Glutamatergic neuron (in vitro differentiated cells): ENCODE results near the gene HOXC12. TPM values are rescaled to one million over a fixed set of nuclear protein-coding genes. Genes with fewer than 3 reads are reported as not detected.

ENCODE experiments used
- DNase-seq: peaks from one replicate; pipeline ENCODE4 v3.0.0; 2022
- H3K27ac Mint-ChIP-seq: one replicate; pipeline ENCODE4 v1.8.0; 2020; ENCODE audit warnings: mild to moderate bottlenecking, mixed read lengths, inconsistent platforms; ENCODE audit not compliant: unreplicated experiment
- H3K27me3 Mint-ChIP-seq: one replicate; pipeline ENCODE4 v1.8.0; 2020; ENCODE audit warnings: mild to moderate bottlenecking, moderate library complexity, mixed read lengths, inconsistent platforms; ENCODE audit not compliant: unreplicated experiment
- H3K36me3 Mint-ChIP-seq: one replicate; pipeline ENCODE4 v1.8.0; 2020; ENCODE audit warnings: mild to moderate bottlenecking, mixed read lengths, inconsistent platforms; ENCODE audit not compliant: unreplicated experiment
- H3K4me1 Mint-ChIP-seq: one replicate; pipeline ENCODE4 v1.8.0; 2020; ENCODE audit warnings: mild to moderate bottlenecking, low read depth, mixed read lengths, inconsistent platforms; ENCODE audit not compliant: unreplicated experiment
- H3K4me3 Mint-ChIP-seq: one replicate; pipeline ENCODE4 v1.8.0; 2020; ENCODE audit warnings: mild to moderate bottlenecking, mixed read lengths, inconsistent platforms; ENCODE audit not compliant: unreplicated experiment
- H3K9me3 Mint-ChIP-seq: one replicate; pipeline ENCODE4 v1.8.0; 2020; ENCODE audit warnings: mild to moderate bottlenecking, moderate library complexity, mixed read lengths, inconsistent platforms; ENCODE audit not compliant: unreplicated experiment
- microRNA-seq: library from miRNA; unstranded; fragments of <30 nt; microRNA quantifications from one replicate; pipeline ENCODE4, GENCODE V29; 2020; ENCODE audit not compliant: unreplicated experiment
- total RNA-seq: library from RNA; stranded (reverse); fragmentation: NEBNext Ultra II Directional; extraction: Animal tissue kit (Norgen Biotek cat#: 25700); gene quantifications from one replicate; pipeline ENCODE4 v1.2.1, GENCODE V29; 2021; ENCODE audit not compliant: unreplicated experiment
- TF ChIP-seq, protein P1 (sequence below): fragments of 200-600 bp; sonication (generic); IDR thresholded peaks from one replicate; pipeline ENCODE4 v1.5.0; 2021; ENCODE audit not compliant: partially characterized antibody, unreplicated experiment

The HOXC12 gene
- total RNA-seq, 1 donor from 2014 or later = not detected

DNA sequence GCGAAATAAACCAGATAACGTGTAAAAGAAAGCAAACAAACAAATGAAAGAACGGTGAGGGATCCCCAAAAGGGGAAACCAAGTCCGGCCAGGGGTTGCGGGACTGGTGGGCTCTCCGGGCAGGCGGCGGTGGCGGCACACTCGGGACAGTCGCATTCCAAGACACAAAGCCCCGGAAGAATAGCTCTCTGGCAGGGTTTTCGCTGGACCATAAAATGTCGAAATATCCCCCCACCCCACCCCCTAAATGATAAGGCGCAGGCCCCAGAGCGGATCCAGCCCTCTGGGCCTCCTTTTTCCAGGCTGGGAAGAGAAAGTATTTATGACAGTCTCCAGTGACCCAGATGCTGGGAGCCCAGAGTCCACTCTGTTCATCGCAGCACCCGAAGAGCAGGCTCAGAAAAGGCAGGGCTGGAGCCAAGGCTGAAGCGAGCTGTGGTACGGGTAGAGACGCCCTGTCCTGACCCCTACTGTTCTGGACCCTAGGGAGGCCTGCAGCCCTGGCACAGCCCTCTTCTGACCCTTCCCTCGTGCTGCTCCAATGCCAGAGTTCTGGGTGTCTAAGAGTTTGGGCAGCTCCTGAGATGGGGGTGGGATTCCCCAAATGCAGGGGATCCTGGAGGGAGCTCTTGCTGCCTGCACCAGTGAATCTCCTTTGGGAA, 52.0 kb downstream of the HOXC12 start:
- H3K4me3 Mint-ChIP-seq = no peak overlapping the region
- H3K4me1 Mint-ChIP-seq = no peaks in the 10 kb centered on the region
- peaks cover 45% of the 10 kb centered on the region for H3K27me3 Mint-ChIP-seq
- TF ChIP-seq, protein P1, sequence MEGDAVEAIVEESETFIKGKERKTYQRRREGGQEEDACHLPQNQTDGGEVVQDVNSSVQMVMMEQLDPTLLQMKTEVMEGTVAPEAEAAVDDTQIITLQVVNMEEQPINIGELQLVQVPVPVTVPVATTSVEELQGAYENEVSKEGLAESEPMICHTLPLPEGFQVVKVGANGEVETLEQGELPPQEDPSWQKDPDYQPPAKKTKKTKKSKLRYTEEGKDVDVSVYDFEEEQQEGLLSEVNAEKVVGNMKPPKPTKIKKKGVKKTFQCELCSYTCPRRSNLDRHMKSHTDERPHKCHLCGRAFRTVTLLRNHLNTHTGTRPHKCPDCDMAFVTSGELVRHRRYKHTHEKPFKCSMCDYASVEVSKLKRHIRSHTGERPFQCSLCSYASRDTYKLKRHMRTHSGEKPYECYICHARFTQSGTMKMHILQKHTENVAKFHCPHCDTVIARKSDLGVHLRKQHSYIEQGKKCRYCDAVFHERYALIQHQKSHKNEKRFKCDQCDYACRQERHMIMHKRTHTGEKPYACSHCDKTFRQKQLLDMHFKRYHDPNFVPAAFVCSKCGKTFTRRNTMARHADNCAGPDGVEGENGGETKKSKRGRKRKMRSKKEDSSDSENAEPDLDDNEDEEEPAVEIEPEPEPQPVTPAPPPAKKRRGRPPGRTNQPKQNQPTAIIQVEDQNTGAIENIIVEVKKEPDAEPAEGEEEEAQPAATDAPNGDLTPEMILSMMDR = no peak
- H3K9me3 Mint-ChIP-seq = peaks cover 3% of the 10 kb centered on the region
- no peak for DNase-seq
- H3K36me3 Mint-ChIP-seq = no peaks in the 10 kb centered on the region
- H3K27ac Mint-ChIP-seq = no peak overlapping the region

- Mint-ChIP-seq H3K27ac (no peak overlapping the region), H3K4me3 (no peak overlapping the region), H3K4me1 (no peaks in the 10 kb centered on the region), H3K27me3 (peaks cover 46% of the 10 kb centered on the region), H3K9me3 (peaks cover 3% of the 10 kb centered on the region), H3K36me3 (no peaks in the 10 kb centered on the region)
- no peak for DNase-seq
- TF ChIP-seq, protein P1 = no peak
Observed at GRCh38 chr12:54007538-54008259, 53.0 kb downstream of the HOXC12 start.

DNA sequence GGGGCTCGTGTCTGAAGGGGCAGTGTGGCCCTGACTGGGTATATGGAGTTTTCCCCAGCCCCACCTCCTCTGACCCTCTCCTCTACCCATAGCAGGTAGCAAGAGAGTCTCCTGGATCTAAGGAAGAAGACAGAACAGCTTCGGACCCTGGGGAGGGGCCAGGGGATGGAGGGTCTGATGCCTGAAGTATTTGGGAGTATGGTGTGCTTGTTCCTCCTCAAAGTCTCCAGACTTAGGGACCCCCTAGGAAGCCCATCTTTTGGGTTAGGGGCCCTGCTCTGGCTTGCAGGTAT, 53.5 kb downstream of the HOXC12 start:
- no peaks in the 10 kb centered on the region for H3K4me1 Mint-ChIP-seq
- DNase-seq = no peak
- TF ChIP-seq, protein P1 = no peak
- H3K27me3 Mint-ChIP-seq = peaks cover 45% of the 10 kb centered on the region
- no peak overlapping the region for H3K4me3 Mint-ChIP-seq
- H3K27ac Mint-ChIP-seq = no peak overlapping the region
- H3K9me3 Mint-ChIP-seq = peaks cover 3% of the 10 kb centered on the region
- H3K36me3 Mint-ChIP-seq = no peaks in the 10 kb centered on the region

Small RNAs within 50 kb of the gene (microRNA-seq; reads per million reads assigned to microRNA genes)
- 0.96 reads per million for gene MIR196A2

Other genes starting within 250 kb of the HOXC12 start
- gene CALCOCO1, start 227.5 kb upstream of the HOXC12 start, total RNA-seq = 151 TPM
- gene CISTR, start 202.9 kb upstream of the HOXC12 start, total RNA-seq = not detected
- gene HOXC13, start 16.1 kb upstream of the HOXC12 start, total RNA-seq = not detected
- gene HOXC11, start 18.2 kb downstream of the HOXC12 start, total RNA-seq = not detected
- not detected for gene HOTAIR, start 20.1 kb downstream of the HOXC12 start, total RNA-seq
- not detected for gene HOXC10, start 30.2 kb downstream of the HOXC12 start, total RNA-seq
- not detected for gene HOXC9, start 45.3 kb downstream of the HOXC12 start, total RNA-seq
- gene HOXC8, start 54.1 kb downstream of the HOXC12 start, total RNA-seq = not detected
- 0.32 TPM for gene HOXC6, start 73.5 kb downstream of the HOXC12 start, total RNA-seq
- gene HOXC5, start 78.1 kb downstream of the HOXC12 start, total RNA-seq = not detected
- gene HOXC4, start 98.9 kb downstream of the HOXC12 start, total RNA-seq = not detected
- gene SMUG1, start 234.1 kb downstream of the HOXC12 start, total RNA-seq = 39.3 TPM